DLD1 (cell line): ENCODE data around the gene ZNF620.
"Not testable (repeated sequence)": the region's sequence is repeated elsewhere in the genome, so short reads cannot be mapped to it uniquely, and the experiment has no call there.

Source experiments
- in situ Hi-C: cut with HindIII; loops from 2 replicates; pipeline ENCODE4 v1.10.0; 2017; ENCODE audit warnings: low sequenced_read_pairs

The ZNF620 gene

DNA sequence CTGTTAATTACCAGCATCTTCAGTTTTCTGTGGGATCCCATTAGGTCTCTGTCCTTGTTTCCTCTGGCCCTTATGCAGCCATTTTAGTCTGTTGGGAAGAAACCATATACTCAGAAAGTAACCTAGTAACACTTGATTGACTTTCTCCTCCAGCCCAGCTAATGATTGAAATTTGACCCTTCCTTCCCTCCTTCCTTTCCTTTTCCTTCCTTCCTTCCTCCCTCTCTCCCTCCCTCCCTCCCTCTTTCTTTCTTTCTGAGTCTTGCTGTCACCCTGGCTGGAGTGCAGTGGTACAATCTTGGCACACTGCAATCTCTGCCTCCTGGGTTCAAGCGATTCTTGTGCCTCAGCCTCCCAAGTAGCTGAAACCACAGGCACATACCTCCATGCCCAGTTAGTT is 5.9 kb upstream of the ZNF620 start:
- in situ Hi-C loops, result no loop called here

DNA sequence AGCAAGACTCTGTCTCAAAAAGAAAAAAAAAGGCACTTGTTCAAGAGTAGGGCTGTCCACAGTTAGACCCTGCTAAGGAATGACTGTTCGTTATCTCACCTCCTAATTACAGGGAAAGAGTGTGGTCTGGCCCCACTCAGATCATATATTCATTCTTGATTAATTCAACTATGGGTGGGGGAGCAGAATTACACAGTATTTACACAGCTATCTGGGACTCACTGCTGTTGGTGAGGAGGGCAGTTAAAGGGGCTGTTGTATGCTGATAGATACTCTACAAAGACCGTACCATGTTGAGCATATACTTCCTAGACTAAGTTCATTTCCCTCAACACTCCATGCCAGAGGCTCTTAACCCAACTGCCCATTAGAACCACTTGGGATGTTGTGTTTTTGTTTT is 3.8 kb upstream of the ZNF620 start:
- in situ Hi-C loops, result no loop called here

DNA sequence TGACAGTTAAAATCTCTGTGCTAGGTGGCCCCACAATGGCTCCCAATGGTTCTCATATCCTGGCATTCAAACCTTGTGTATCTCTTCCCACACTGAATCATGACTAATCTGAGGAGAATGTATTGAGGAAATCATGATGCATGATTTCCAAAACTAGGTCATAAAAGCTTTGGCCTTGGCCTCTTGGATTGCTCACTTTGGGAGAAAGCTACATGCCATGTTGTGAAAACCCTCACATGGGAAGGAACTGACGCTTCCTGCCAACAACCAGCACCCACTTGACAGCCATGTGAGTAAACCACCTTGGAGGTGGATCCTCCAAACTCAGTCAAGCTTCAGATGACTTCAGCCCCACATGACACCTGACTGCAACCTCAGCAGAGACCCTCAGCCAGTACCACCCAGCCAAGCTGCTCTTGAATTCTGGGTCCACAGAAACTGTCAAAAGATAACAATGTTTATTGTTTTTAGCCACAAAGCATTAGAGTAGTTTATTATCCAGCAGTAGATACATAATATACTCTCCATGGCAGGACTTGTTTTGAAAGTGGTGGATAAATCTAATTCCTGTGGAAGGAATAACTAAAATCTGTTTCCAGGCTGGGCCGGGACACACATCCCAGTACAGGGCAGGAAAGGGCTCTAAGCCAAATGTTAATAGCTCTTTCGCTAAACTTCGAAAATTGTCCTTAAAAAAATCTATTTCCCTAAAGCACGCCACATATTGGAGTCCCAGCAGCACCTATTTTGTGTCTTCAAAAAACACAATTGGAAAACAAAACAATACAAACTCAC is 1.0 kb upstream of the ZNF620 start:
- in situ Hi-C loops, result no loop called here

DNA sequence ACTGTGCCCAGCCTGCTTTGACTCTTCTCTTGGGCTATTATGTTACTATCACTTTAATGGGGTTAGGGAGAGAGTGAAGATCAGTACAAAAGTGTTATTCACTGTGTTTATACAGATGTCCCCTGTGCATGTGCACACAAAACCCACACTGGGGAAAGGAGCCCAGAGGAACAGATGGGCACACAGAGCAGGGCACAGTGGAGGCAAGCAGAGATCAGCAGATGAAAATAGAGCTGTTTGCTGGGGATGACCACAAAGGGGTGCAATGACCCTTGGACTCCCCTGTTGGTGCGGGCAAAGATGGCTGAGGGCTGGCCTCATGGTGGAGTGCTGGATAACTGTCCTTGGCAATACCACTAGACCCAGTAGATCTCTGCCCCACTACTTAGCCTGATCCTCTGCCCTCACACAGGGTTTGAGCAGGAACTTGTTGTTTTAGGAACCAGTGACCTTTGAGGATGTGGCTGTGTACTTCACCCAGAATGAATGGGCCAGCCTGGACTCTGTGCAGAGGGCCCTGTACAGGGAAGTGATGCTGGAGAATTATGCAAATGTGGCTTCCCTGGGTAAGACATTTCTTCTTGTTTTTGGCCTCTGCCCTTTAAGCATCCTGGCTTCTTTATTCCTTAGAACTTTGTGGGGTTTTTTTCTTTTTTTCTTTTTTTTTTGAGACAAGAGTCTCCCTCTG is 5.3 kb downstream of the ZNF620 start:
- in situ Hi-C loops, result no loop called here

DNA sequence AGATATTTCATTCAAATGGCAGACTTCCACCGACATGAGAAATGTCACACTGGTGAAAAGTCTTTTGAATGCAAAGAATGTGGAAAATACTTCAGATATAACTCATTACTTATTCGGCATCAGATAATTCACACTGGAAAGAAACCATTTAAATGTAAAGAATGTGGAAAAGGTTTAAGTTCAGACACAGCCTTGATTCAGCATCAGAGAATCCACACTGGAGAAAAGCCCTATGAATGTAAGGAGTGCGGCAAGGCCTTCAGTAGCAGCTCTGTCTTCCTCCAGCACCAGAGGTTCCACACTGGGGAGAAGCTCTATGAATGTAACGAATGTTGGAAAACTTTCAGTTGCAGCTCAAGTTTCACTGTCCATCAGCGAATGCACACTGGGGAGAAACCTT is 10.4 kb downstream of the ZNF620 start:
- in situ Hi-C loops, result no loop called here

DNA sequence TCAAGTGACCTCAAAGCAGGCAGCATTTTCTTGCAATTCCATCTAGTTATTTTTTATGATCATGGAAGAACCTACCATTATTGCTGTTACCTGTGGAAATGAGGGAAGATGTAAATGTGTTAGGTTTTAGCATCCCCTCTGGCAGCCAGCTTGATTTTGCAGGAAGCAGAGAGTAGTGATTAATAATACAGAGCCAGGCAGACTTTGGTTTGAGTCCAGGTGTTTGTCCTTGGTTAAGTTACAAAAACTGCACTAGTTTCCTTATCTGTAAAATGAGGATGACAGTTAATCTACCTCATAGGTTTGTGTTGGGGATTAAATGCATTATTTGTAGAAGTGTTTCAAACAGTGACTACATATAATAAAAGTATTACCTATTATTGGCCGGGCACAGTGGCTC is 12.2 kb downstream of the ZNF620 start:
- in situ Hi-C loops, result no loop called here

DNA sequence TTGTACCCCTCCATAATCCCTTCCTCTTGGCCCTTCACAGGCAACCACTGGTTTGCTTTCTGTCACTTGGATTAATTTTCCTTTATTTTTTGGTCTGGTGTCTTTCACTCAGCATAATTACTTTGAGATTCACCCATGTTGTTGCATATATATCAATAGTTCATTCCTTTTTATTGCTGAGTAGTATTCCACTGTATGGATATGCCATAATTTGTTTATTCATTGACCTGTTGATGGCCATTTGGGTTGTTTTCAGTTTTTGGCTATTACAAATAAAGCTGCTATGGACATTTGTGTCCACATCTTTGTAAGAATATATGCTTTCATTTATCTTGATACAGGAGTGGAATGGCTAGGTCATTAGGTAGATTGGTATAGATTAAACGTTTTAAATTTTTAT is 13.0 kb downstream of the ZNF620 start:
- in situ Hi-C loops, result no loop called here

DNA sequence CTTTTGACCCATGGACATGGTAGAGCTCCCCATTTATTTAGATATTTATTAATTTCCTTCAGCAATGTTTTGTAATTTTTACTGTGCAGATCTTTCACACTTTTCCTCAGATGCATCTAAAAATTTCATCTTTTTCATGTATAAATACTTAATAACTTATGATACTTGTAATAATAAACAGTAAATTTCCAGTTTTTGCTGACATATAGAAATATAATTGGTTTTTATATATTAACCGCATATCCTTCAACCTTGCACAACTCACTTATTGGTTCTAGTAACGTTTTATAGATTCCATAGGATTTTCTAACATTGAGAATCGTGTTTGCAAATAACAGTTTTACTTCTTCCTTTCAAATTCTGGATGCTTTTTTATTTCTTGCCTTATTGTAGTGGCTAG is 15.4 kb downstream of the ZNF620 start:
- in situ Hi-C loops, result no loop called here

DNA sequence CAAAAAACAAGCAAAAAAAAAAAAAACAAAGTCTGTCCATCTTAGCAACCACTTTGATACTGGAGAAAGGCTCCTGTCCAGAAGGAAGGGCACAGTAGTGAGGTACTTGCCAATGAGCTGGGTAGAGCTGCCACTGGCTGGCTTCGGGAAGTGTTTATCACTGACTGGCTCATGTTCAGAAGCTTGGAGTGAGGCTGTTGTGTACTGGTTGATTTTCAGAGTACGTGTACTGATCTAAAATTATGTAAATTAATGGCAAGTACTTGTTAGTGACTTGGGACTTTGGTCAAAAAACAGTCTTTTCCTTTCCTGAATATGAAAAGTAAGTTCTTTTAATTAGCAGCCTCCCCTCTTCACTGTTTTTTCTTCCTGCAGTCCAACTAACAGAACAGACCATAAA is 17.9 kb downstream of the ZNF620 start:
- in situ Hi-C loops, result no loop called here

DNA sequence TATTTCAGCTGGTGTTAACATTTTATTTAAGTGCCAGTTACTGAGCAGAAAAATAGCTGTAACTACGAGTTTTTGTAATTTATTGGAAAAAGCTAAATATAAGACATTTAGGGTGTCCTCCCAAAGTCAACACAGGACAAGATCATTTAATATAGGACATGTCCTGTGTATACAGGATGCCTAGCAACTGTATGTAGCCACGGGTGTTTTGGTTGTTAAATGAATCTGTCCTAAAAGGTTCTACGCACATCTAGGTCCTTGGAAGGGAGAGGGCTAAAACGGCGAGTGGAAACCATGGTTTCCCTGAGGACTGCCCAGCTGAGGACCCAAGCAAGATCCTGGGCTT is 18.4 kb downstream of the ZNF620 start:
- in situ Hi-C loops, result no loop called here

DNA sequence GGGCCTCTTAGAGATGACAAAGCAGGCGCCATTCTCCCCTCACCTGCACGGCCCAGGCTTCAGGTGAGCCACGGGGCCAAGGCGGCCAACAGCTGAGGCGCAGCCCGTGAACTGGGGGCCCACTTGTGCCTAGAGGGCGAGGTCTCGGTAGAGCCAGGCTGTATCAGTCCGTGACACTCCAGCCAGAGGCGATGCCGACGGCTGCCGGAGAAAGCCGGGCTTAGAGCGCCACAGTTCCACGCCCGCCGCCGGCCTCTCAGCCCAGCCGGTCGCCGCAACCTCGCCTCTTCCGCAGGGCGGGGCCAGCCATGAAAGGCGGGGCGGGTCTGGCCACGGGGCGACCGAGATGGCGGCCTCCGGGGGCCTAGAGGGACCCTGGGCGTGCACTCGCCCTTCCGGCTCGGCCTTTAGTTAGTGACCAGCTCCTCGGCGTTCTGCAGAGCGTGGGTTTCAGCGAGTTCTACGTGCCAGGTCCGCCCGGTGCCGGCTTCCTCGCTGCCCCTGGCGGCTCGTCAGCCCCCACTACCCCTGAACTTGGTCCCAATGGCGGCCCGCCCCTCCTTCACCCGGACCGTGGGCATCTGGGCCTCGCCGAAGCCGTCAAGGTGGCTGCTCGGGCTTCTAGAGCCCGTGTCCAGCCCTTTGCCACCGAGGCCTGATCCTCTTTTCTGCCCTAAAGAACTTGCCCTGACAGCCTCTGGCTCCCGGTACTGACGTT is 18.9 kb downstream of the ZNF620 start, which contains the start of gene ZNF621:
TSS of gene ZNF621 (plus strand) at position 393 of the 718 bp plus-strand sequence. CDS start 881 bp downstream, outside the sequence.
- in situ Hi-C loops, result no loop called here

DNA sequence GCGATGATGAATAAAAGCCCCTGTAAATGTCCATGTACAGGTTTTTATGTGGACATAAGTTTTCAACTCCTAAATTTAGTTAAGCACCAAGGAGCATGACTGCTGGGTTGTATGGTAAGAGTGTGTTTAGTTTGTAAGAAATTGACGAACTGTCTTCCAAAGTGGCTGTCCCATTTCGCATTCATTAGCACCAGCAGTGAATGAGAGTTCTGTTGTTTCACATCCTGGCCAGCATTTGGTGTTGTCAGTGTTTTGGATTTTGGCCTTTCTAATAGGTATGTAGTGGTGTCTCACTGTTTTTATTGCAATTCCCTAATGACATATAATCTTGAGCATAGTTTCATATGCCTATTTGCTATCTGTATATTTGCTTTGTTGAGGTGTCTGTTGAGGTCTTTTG is 22.6 kb downstream of the ZNF620 start:
- in situ Hi-C loops, result no loop called here

DNA sequence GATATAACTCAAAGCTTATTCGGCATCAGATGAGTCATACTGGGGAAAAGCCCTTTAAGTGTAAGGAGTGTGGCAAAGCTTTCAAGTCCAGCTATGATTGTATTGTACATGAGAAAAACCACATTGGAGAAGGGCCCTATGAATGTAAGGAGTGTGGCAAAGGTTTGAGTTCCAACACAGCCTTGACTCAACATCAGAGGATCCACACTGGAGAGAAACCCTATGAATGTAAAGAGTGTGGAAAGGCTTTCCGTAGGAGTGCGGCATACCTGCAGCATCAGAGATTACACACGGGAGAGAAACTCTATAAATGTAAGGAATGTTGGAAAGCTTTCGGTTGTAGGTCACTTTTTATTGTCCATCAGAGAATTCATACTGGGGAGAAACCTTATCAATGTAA is 26.4 kb downstream of the ZNF620 start:
- in situ Hi-C loops, result no loop called here

DNA sequence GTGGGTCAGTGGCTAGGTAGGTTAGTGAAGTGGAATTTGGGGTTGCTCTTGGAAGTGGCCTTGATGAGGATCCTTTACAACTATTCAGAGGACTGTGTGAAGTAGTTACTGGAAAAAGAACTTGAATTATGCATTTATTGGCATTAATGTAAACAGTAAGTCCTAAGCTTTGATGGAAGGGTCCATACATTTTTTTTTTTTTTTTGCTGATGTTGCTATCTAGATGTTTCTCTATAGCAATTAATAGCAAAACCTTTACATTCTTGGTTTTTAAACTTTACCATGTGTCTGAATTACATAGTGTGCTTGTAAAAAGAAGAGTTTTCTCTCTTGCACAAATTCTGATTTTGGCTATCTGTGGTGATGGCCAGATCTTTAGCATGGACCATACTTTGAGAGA is 28.4 kb downstream of the ZNF620 start:
- in situ Hi-C loops, result no loop called here

DNA sequence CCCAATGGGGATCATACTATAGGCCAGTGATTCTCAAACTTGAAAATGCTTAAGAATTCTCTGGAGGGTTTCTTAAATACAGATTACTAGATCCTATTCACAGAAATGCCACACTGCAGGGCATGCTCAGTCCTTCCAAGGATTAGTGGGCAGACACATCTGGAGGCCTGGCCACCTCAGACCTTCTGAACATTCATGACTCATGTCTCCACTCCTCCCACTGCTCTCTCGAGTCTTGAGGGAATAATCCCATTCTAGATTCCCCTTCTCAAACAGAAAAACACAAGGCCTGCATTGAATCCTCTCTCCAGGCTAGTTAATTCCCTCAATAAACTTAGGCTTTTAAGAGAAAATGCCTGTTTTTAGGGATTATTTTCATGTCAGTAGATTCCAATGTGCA is 41.0 kb downstream of the ZNF620 start:
- in situ Hi-C loops, result no loop called here

DNA sequence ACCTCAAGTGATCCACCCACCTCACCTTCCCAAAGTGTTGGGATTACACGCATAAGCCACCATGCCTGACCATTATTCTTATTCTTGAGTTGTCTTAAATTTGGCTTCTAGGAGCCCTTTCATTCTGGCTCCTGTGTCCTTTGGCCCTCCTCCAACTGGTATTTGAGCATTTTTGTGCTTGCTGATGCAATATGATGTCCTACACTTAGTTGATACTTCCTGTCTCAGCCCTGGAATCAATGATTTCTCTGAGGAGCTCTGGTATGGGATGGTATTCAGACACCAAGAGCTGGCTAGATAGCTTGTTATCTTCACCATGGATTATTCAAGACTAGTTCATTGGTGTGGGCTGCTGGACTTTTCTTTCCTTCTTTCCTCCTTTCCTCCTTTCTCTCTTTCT is 44.3 kb downstream of the ZNF620 start:
- in situ Hi-C loops, result no loop called here

DNA sequence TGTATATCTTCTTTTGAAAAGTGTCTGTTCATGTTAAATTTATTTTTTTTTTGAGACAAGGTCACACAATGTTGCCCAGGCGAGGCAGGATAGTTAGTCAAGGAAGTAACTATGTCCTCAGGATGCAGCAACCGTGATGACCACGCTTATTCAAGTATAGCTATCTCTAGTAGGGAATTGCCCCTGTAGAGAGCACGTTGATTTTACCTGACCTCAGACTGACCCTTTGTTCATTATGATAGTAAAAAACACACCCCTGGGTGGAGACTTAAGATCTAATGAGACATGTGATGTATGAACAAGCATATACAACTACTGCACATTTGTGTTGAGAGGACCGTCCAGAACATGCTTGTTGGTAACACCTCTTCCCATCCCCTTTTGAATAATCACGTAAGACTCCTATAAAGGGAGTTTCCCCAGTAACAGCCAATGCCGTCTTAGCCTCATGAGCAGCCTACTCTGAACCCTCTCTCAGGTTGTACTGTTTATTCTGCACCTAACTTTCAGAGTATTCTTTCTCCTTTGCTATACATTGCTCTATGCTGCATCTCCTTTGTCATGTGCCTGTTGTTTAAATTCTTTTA is 51.8 kb downstream of the ZNF620 start:
- in situ Hi-C loops, result no loop called here

DNA sequence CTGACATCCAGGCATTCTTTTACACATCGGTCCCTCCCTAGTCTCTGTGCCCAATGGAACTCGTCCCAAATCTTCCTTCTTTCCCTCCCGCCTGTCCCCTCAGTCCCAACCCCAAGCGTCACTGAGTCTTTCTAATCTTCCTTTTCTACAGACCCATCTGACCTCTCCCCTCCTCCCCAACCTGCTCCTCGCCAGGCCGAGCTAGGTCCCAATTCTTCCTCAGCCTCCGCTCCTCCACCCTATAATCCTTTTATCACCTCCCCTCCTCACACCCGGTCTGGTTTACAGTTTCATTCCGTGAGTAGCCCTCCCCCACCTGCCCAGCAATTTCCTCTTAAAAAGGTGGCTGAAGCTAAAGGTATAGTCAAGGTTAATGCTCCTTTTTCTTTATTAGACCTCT is 56.6 kb downstream of the ZNF620 start:
- in situ Hi-C loops, result not testable (repeated sequence)

DNA sequence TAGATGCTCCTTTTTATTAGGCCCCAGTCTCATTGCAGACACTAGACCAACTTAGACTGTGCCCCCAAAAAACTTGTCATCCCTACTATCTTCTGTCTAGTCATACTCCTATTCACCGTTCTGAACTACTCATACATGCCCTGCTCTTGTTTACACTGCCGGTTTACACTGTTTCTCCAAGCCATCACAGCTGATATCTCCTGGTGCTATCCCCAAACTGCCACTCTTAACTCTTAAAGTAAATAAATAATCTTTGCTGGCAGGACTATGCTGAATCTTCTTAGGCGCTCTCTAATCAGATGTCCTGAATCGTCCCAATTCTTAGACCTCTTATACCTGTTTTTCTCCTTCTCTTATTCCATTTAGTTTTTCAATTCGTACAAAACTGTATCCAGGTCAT is 59.8 kb downstream of the ZNF620 start:
- in situ Hi-C loops, result not testable (repeated sequence)

DNA sequence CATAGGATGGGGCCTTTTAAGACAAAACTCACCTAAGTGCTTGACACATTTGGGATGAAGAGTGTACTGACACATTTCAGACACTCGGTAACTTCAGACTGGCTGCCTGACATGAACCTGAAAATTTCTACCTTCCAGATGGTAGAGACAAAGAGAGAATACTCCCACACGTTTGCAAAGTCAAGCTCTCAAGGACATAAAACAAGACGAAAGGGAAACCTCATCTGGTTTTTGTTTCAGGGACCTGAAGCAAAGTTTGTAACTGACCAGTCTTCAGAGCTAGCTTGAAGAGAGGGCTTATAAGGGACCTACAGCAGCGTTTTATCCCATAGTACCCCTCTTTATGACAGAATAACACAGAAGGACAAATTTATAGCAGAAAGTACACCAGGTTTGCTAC is 60.9 kb downstream of the ZNF620 start:
- in situ Hi-C loops, result no loop called here
